ENCODE results near the gene SPTBN1.

DNA sequence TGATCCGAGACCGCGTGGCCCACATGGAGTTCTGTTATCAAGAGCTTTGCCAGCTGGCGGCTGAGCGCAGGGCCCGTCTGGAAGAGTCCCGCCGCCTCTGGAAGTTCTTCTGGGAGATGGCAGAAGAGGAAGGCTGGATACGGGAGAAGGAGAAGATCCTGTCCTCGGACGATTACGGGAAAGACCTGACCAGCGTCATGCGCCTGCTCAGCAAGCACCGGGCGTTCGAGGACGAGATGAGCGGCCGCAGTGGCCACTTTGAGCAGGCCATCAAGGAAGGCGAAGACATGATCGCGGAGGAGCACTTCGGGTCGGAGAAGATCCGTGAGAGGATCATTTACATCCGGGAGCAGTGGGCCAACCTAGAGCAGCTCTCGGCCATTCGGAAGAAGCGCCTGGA lies 172.8 kb downstream of the SPTBN1 start:
- TF ChIP-seq CTCF (IDR thresholded peaks at IDR 0.05), result no peak
- no peak for TF ChIP-seq POLR2A (IDR thresholded peaks at IDR 0.05)
